Activated B cell treated with CpG ODN at 0.5 μM for 24 hours (primary cell): Measurements from ENCODE around the gene CCDC88A. TPM values are rescaled to one million over a fixed set of nuclear protein-coding genes. Genes with fewer than 3 reads are reported as not detected.

Experiments
- ATAC-seq: fragments of 200-7000 bp; cut with Tn5 transposase; one replicate; pipeline ENCODE4 v1.10.0; 2021; ENCODE audit warnings: low read depth, mild to moderate bottlenecking, moderate library complexity
- CTCF ChIA-PET: fragments of 350-600 bp; sonication (Branson Sonifier 250); formaldehyde crosslinking; loops from one replicate; lab custom pipeline; 2021; ENCODE audit warnings: antibody characterized with exemption; lab: Charles Lee
- POLR2A ChIA-PET: fragments of 350-600 bp; sonication (Branson Sonifier 250); formaldehyde crosslinking; loops from one replicate; lab custom pipeline; 2021; ENCODE audit warnings: antibody characterized with exemption; lab: Charles Lee
- DNase-seq: peaks from one replicate; pipeline ENCODE4 v3.0.0; 2022
- H3K27ac Mint-ChIP-seq: one replicate; pipeline ENCODE4 v1.8.0; 2020; ENCODE audit warnings: mixed read lengths
- H3K27me3 Mint-ChIP-seq: one replicate; pipeline ENCODE4 v1.8.0; 2021; ENCODE audit warnings: mixed read lengths
- H3K36me3 Mint-ChIP-seq: one replicate; pipeline ENCODE4 v1.8.0; 2021; ENCODE audit warnings: low read depth, mixed read lengths
- H3K4me1 Mint-ChIP-seq: one replicate; pipeline ENCODE4 v1.8.0; 2021; ENCODE audit warnings: mixed read lengths
- H3K4me3 Mint-ChIP-seq: one replicate; pipeline ENCODE4 v1.8.0; 2020; ENCODE audit warnings: mild to moderate bottlenecking, mixed read lengths
- H3K9me3 Mint-ChIP-seq: one replicate; pipeline ENCODE4 v1.8.0; 2020; ENCODE audit warnings: mixed read lengths
- CTCF ChIP-seq: fragments of 200-600 bp; IDR thresholded peaks from one replicate; pipeline ENCODE4 v1.8.0; 2022; ENCODE audit warnings: antibody characterized with exemption, mild to moderate bottlenecking
- intact Hi-C: fragments of 100-400 bp; cut with micrococcal nuclease; formaldehyde crosslinking; loops from one replicate; pipeline ENCODE4 v1.15.1; 2024
- total RNA-seq: library from RNA; stranded (reverse); gene quantifications from 2 replicates; pipeline ENCODE4 v1.2.3, GENCODE V29; 2022

CCDC88A gene
- total RNA-seq, 1 donor from 2014 or later = 35.6 TPM

GRCh38 chr2:55314985-55315384 is 104.7 kb downstream of the CCDC88A start:
- Mint-ChIP-seq H3K4me3 (no peak overlapping the region), H3K9me3 (no peaks in the 10 kb centered on the region), H3K27me3 (no peaks in the 10 kb centered on the region), H3K4me1 (no peaks in the 10 kb centered on the region), H3K36me3 (peaks cover 16% of the 10 kb centered on the region), H3K27ac (no peak overlapping the region)
- TF ChIP-seq CTCF = no peak
- DNase-seq (no peak), ATAC-seq (no peak)
- CTCF ChIA-PET = no interaction called here
- POLR2A ChIA-PET = no interaction called here
- intact Hi-C loops = no loop called here

- Mint-ChIP-seq H3K36me3 (peaks cover 17% of the 10 kb centered on the region), H3K4me3 (no peak overlapping the region), H3K9me3 (no peaks in the 10 kb centered on the region), H3K27me3 (no peaks in the 10 kb centered on the region), H3K27ac (no peak overlapping the region), H3K4me1 (no peaks in the 10 kb centered on the region)
- CTCF ChIA-PET = no interaction called here
- TF ChIP-seq CTCF = no peak
- intact Hi-C loops = no loop called here
- DNase-seq = no peak
- POLR2A ChIA-PET = no interaction called here
- ATAC-seq = no peak
Observed at GRCh38 chr2:55311444-55311870, 108.2 kb downstream of the CCDC88A start.

GRCh38 chr2:55309446-55309845 is 110.2 kb downstream of the CCDC88A start:
- Mint-ChIP-seq H3K27me3 (no peaks in the 10 kb centered on the region), H3K27ac (no peak overlapping the region), H3K4me1 (no peaks in the 10 kb centered on the region), H3K36me3 (peaks cover 13% of the 10 kb centered on the region), H3K9me3 (no peaks in the 10 kb centered on the region), H3K4me3 (no peak overlapping the region)
- ATAC-seq (no peak), DNase-seq (no peak)
- POLR2A ChIA-PET = no interaction called here
- CTCF ChIA-PET = no interaction called here
- no peak for TF ChIP-seq CTCF
- intact Hi-C loops = no loop called here

GRCh38 chr2:55302241-55302640 is 117.4 kb downstream of the CCDC88A start:
- Mint-ChIP-seq H3K27me3 (no peaks in the 10 kb centered on the region), H3K4me1 (no peaks in the 10 kb centered on the region), H3K36me3 (no peaks in the 10 kb centered on the region), H3K9me3 (no peaks in the 10 kb centered on the region), H3K4me3 (no peak overlapping the region), H3K27ac (no peak overlapping the region)
- CTCF ChIA-PET = no interaction called here
- intact Hi-C loops = no loop called here
- TF ChIP-seq CTCF = no peak
- POLR2A ChIA-PET = no interaction called here
- no peak for ATAC-seq
- DNase-seq = no peak

- Mint-ChIP-seq H3K9me3 (no peaks in the 10 kb centered on the region), H3K27ac (no peak overlapping the region), H3K27me3 (no peaks in the 10 kb centered on the region), H3K4me1 (no peaks in the 10 kb centered on the region), H3K4me3 (no peak overlapping the region), H3K36me3 (no peaks in the 10 kb centered on the region)
- no peak for ATAC-seq
- POLR2A ChIA-PET = no interaction called here
- intact Hi-C loops = no loop called here
- DNase-seq = no peak
- no peak for TF ChIP-seq CTCF
- CTCF ChIA-PET = no interaction called here
Observed at GRCh38 chr2:55301277-55301676, 118.4 kb downstream of the CCDC88A start.
